Breast epithelium (tissue), 3 donors: ENCODE results near the gene FABP7.

ENCODE experiments used
- POLR2AphosphoS5 ChIP-seq, 3 donors: sonication (generic); formaldehyde crosslinking; IDR thresholded peaks; one replicate each; pipeline ENCODE4 v1.6.1; 2017; ENCODE audit warnings: antibody characterized with exemption in 3 of 3
- TF ChIP-seq, protein P1 (sequence below), 3 donors: fragments of 450-650 bp; IDR thresholded peaks; one replicate each; pipeline ENCODE4 v1.5.1; 2016 to 2017; ENCODE audit warnings: antibody characterized with exemption in 3 of 3, mild to moderate bottlenecking in 3 of 3, moderate library complexity in 3 of 3

DNA sequence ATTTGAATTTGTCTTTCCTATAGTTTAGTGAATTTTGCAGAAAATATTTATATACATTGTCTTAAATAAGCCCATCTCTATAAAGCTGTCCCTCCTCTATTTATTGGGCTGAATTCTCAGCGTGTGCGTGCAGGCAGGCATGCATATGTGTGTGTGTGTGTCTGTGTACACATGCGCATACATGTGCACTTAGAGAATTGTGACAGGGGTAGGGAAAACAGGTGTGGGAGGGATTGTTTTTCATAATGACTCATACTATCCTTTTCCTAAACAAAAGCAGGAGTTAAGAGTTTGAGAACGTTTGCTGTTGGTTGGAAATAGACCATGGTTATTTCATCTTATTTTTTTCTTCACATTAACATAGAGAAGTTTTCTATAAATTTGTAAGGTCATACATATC is 43.4 kb upstream of the FABP7 start:
- TF ChIP-seq, protein P1, sequence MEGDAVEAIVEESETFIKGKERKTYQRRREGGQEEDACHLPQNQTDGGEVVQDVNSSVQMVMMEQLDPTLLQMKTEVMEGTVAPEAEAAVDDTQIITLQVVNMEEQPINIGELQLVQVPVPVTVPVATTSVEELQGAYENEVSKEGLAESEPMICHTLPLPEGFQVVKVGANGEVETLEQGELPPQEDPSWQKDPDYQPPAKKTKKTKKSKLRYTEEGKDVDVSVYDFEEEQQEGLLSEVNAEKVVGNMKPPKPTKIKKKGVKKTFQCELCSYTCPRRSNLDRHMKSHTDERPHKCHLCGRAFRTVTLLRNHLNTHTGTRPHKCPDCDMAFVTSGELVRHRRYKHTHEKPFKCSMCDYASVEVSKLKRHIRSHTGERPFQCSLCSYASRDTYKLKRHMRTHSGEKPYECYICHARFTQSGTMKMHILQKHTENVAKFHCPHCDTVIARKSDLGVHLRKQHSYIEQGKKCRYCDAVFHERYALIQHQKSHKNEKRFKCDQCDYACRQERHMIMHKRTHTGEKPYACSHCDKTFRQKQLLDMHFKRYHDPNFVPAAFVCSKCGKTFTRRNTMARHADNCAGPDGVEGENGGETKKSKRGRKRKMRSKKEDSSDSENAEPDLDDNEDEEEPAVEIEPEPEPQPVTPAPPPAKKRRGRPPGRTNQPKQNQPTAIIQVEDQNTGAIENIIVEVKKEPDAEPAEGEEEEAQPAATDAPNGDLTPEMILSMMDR (IDR thresholded peaks at IDR 0.05): no peak
- TF ChIP-seq POLR2AphosphoS5 (IDR thresholded peaks at IDR 0.05): no peak
